GM23248 (cell line): ENCODE data around the gene AIF1. TPM values are rescaled to one million over a fixed set of nuclear protein-coding genes. Genes with fewer than 3 reads are reported as not detected.

ENCODE experiments used
- DNase-seq: peaks from one replicate; pipeline ENCODE4 v3.0.0-alpha.2; 2015
- H2AFZ ChIP-seq: fragments of 200-600 bp; sonication (generic); 2 replicates; pipeline ENCODE4 v1.6.1; 2016; ENCODE audit warnings: antibody characterized with exemption
- H3F3A ChIP-seq: fragments of 200-600 bp; sonication (generic); 2 replicates; pipeline ENCODE4 v1.6.1; 2016; ENCODE audit warnings: mild to moderate bottlenecking, antibody characterized with exemption, mixed run types; ENCODE audit not compliant: insufficient read depth
- H3K27ac ChIP-seq: fragments of 200-600 bp; sonication (generic); 2 replicates; pipeline ENCODE4 v1.5.1; 2016; ENCODE audit warnings: mild to moderate bottlenecking
- H3K27me3 ChIP-seq: fragments of 200-600 bp; sonication (generic); replicated peaks from 2 replicates; pipeline ENCODE4 v1.6.1; 2016; ENCODE audit warnings: mild to moderate bottlenecking; ENCODE audit not compliant: insufficient read depth
- H3K36me3 ChIP-seq: fragments of 200-600 bp; sonication (generic); 2 replicates; pipeline ENCODE4 v1.6.1; 2016; ENCODE audit warnings: low read depth, mild to moderate bottlenecking
- H3K4me1 ChIP-seq: fragments of 200-600 bp; sonication (generic); 2 replicates; pipeline ENCODE4 v1.6.1; 2016; ENCODE audit warnings: mild to moderate bottlenecking; ENCODE audit not compliant: insufficient read depth
- H3K4me2 ChIP-seq: fragments of 200-600 bp; sonication (generic); one replicate; pipeline ENCODE4 v1.6.1; 2016; ENCODE audit warnings: mild to moderate bottlenecking; ENCODE audit not compliant: unreplicated experiment
- H3K4me3 ChIP-seq: fragments of 200-600 bp; sonication (generic); 2 replicates; pipeline ENCODE4 v1.5.1; 2016; ENCODE audit warnings: mild to moderate bottlenecking
- H3K79me2 ChIP-seq: fragments of 200-600 bp; sonication (generic); 2 replicates; pipeline ENCODE4 v1.6.1; 2016; ENCODE audit warnings: mild to moderate bottlenecking; ENCODE audit not compliant: insufficient read depth
- H3K9ac ChIP-seq: fragments of 200-600 bp; sonication (generic); 2 replicates; pipeline ENCODE4 v1.6.1; 2016; ENCODE audit warnings: mild to moderate bottlenecking
- H3K9me2 ChIP-seq: fragments of 200-600 bp; sonication (generic); 2 replicates; pipeline ENCODE4 v1.6.1; 2016; ENCODE audit warnings: mixed run types, mild to moderate bottlenecking, moderate library complexity; ENCODE audit not compliant: insufficient read depth
- H3K9me3 ChIP-seq: fragments of 200-600 bp; sonication (generic); one replicate; pipeline ENCODE4 v1.6.1; 2017; ENCODE audit warnings: low read depth
- H4K20me1 ChIP-seq: fragments of 200-600 bp; sonication (generic); 2 replicates; pipeline ENCODE4 v1.6.0; 2016; ENCODE audit not compliant: insufficient read depth
- EZH2 ChIP-seq: fragments of 200-600 bp; sonication (generic); IDR thresholded peaks from 2 replicates; pipeline ENCODE4 v1.6.1; 2018; ENCODE audit warnings: antibody characterized with exemption, mild to moderate bottlenecking; ENCODE audit not compliant: insufficient read depth, poor library complexity, severe bottlenecking
- EZH2phosphoT487 ChIP-seq: fragments of 200-600 bp; sonication (generic); IDR thresholded peaks from 2 replicates; pipeline ENCODE4 v1.6.1; 2018; ENCODE audit warnings: antibody characterized with exemption, moderate library complexity, mild to moderate bottlenecking, low read depth; ENCODE audit not compliant: insufficient read depth
- WGBS, 2 experiments: methylation state at CpG; one replicate each; pipeline ENCODE4 v1.1.6; 2015 to 2017; ENCODE audit warnings: low lambda C conversion rate in 2 of 2, low coverage in 1 of 2; ENCODE audit errors: missing lambda C conversion rate in 2 of 2; 5-methylcytosine and 5-hydroxymethylcytosine counted together
- in situ Hi-C: fragments of 300-500 bp; cut with MboI; formaldehyde crosslinking; loops from 2 replicates; pipeline ENCODE4 v1.15.0; 2020
- polyA plus RNA-seq: library from polyadenylated mRNA; unstranded; fragments of >200 nt; fragmentation: Nextera tagmentation; extraction: Ambion mirVana; gene quantifications from 2 replicates; pipeline ENCODE4 v1.2.1, GENCODE V29; 2016
- total RNA-seq: library from RNA; depleted of rRNA; stranded (reverse); fragments of >200 nt; shearing (Covaris generic); gene quantifications from 2 replicates; pipeline ENCODE4 v1.2.3, GENCODE V29; 2014

The AIF1 gene
- total and polyA plus RNA-seq, 2 experiments from 2014 or later: not detected

DNA sequence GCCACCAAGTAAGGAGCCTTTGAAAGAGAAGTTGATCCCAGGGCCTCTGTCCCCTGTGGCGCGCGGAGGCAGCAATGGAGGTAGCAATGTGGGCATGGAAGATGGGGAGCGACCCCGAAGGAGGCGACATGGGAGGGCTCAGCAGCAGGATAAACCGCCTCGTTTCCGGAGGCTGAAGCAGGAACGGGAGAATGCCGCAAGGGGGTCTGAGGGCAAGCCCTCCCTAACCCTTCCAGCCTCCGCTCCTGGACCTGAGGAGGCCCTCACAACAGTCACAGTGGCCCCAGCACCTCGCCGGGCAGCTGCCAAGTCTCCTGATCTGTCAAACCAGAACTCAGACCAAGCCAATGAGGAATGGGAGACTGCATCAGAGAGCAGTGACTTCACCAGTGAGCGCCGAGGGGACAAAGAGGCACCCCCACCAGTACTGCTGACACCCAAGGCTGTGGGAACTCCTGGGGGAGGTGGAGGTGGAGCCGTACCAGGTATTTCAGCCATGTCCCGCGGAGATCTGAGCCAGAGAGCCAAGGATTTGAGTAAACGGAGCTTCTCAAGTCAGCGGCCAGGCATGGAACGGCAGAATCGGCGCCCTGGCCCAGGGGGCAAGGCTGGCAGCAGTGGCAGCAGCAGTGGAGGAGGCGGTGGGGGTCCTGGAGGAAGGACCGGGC, 17.4 kb downstream of the AIF1 start:
- no peak for DNase-seq
- H3K9ac ChIP-seq: peak overlapping the region; percentile 9; the same call in 1 of the 2 replicates
- peaks cover 88% of the 10 kb centered on the region for H3K36me3 ChIP-seq
- TF ChIP-seq EZH2phosphoT487: no peak
- no peak for TF ChIP-seq EZH2
- in situ Hi-C loops: no loop called here
- no peaks in the 10 kb centered on the region for H4K20me1 ChIP-seq
- H3K27me3 ChIP-seq: no peaks in the 10 kb centered on the region
- H3K4me3 ChIP-seq: no peak overlapping the region
- WGBS, 2 experiments: 93 to 94% methylated on average over 26 of the region's 26 CpGs
- 0 out of 2 replicates have a peak overlapping the region, but pooled peaks have one; percentile 8 for H3K27ac ChIP-seq
- peaks cover 59% of the 10 kb centered on the region for H3K79me2 ChIP-seq
- no peaks in the 10 kb centered on the region for H3K9me3 ChIP-seq
- no peak overlapping the region for H2AFZ ChIP-seq
- no peaks in the 10 kb centered on the region for H3K9me2 ChIP-seq
- no peak overlapping the region for H3K4me2 ChIP-seq
- H3F3A ChIP-seq: peaks cover 73% of the 10 kb centered on the region
- H3K4me1 ChIP-seq: no peaks in the 10 kb centered on the region

- Histone ChIP-seq H4K20me1 (no peaks in the 10 kb centered on the region), H3F3A (peaks cover 76% of the 10 kb centered on the region), H3K27me3 (no peaks in the 10 kb centered on the region), H3K4me2 (no peak overlapping the region), H3K9me2 (no peaks in the 10 kb centered on the region), H3K79me2 (peaks cover 49% of the 10 kb centered on the region), H3K4me1 (no peaks in the 10 kb centered on the region), H3K27ac (peak overlapping the region; percentile 18; the same call in 1 of the 2 replicates), H3K9ac (peak overlapping the region; percentile 42; the same call in 1 of the 2 replicates), H3K9me3 (no peaks in the 10 kb centered on the region), H3K4me3 (no peak overlapping the region), H2AFZ (no peak overlapping the region), H3K36me3 (peaks cover 85% of the 10 kb centered on the region)
- no peak for DNase-seq
- WGBS, 2 experiments: 85 to 93% methylated on average over 7 of the region's 7 CpGs
- TF ChIP-seq EZH2: no peak
- in situ Hi-C loops: no loop called here
These were observed 18.4 kb downstream of the AIF1 start for GRCh38 chr6:31633447-31633846.

GRCh38 chr6:31634131-31634530, 19.1 kb downstream of the AIF1 start:
- H3K4me2 ChIP-seq: no peak overlapping the region

DNA sequence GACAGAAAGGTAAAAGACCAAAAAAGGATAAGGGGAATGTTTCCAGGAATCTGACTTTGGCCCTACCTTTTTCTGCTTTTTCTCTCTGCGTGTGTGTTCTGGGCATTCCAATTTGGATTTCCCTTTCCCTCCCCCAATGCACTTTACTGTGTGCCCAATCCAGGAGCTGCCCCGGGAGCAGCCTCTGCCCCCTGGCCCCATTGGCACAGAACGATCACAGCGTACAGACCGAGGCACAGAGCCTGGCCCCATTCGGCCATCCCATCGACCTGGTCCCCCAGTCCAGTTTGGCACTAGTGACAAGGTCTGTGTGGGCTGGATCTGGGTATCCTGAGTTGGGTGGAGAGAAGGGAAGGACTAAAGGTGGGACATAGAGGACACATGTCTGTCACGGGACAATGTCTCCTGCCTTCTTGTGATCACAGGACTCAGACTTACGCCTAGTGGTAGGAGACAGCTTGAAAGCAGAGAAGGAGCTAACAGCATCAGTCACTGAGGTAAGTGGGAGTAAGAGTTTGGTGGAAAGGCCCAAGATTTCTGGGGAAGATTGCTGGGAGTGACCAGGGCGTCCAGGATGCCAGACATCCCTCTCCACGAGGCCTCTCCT, 20.0 kb downstream of the AIF1 start:
- TF ChIP-seq EZH2phosphoT487: no peak
- no peak for TF ChIP-seq EZH2
- in situ Hi-C loops: no loop called here
- H3K27me3 ChIP-seq: no peaks in the 10 kb centered on the region
- no peak overlapping the region for H3K4me3 ChIP-seq
- no peak overlapping the region for H3K4me2 ChIP-seq
- peaks cover 10% of the 10 kb centered on the region for H3K4me1 ChIP-seq
- no peak overlapping the region for H3K9ac ChIP-seq
- DNase-seq: no peak
- no peaks in the 10 kb centered on the region for H3K9me3 ChIP-seq
- peaks cover 85% of the 10 kb centered on the region for H3F3A ChIP-seq
- H3K9me2 ChIP-seq: no peaks in the 10 kb centered on the region
- H4K20me1 ChIP-seq: no peaks in the 10 kb centered on the region
- 81 to 83% methylated on average over 11 of the region's 11 CpGs for WGBS, 2 experiments
- peaks cover 72% of the 10 kb centered on the region for H3K36me3 ChIP-seq
- no peak overlapping the region for H2AFZ ChIP-seq
- no peak overlapping the region for H3K27ac ChIP-seq
- peaks cover 32% of the 10 kb centered on the region for H3K79me2 ChIP-seq

More at GRCh38 chr6:31634131-31634530, 19.1 kb downstream of the AIF1 start:
- H3K9ac ChIP-seq: peak overlapping the region; percentile 42
- peaks cover 42% of the 10 kb centered on the region for H3K79me2 ChIP-seq
- H3K9me3 ChIP-seq: no peaks in the 10 kb centered on the region
- H3K9me2 ChIP-seq: no peaks in the 10 kb centered on the region
- WGBS, 2 experiments: 80 to 89% methylated on average over 3 of the region's 3 CpGs
- peaks cover 78% of the 10 kb centered on the region for H3K36me3 ChIP-seq
- no peak overlapping the region for H2AFZ ChIP-seq
- no peak overlapping the region for H3K4me3 ChIP-seq
- peak overlapping the region; percentile 18; the same call in 1 of the 2 replicates for H3K27ac ChIP-seq
- H3F3A ChIP-seq: peaks cover 77% of the 10 kb centered on the region
- TF ChIP-seq EZH2phosphoT487 (no peak), EZH2 (no peak)
- 0 out of 2 replicates have a peak, but pooled peaks cover 3% of the 10 kb centered on the region for H3K4me1 ChIP-seq
- H3K27me3 ChIP-seq: no peaks in the 10 kb centered on the region
- in situ Hi-C loops: no loop called here
- H4K20me1 ChIP-seq: no peaks in the 10 kb centered on the region
- peak; percentile 37 for DNase-seq
